Measurements from ENCODE around the gene TRAPPC10.

The TRAPPC10 gene

DNA sequence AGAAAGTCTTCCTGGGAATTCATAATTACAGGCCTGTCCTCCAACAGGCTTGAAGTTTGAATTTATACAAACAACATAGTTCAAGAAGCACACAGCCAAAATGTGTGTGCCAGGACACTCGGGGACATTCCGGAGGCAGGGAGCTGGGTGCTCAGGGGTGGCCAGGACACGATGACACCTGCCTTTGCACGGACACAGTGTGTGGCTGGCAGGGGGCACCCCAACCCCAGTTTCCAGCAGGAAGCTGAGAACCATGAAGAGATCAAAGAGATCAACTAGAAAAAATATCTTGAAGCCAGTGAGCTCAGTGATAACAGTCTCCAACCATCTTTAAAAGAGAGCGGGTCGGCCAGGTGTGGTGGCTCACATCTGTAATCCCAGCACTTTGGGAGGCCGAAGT lies 32.5 kb upstream of the TRAPPC10 start:
- H3K4me3 ChIP-seq (ENCODE audit: low read depth, low read length): no peak overlapping the region
- no peak for DNase-seq (ENCODE audit: low read depth)

- no peak overlapping the region for H3K4me3 ChIP-seq (ENCODE audit: low read depth, low read length)
- no peak for DNase-seq (ENCODE audit: low read depth)
Measured at GRCh38 chr21:43981151-43981870, 30.8 kb upstream of the TRAPPC10 start.

- DNase-seq (ENCODE audit: low read depth): no peak
- no peak overlapping the region for H3K4me3 ChIP-seq (ENCODE audit: low read depth, low read length)
Measured at GRCh38 chr21:43981871-43982210, 30.3 kb upstream of the TRAPPC10 start.

GRCh38 chr21:43982489-43983078 lies 29.5 kb upstream of the TRAPPC10 start:
- no peak overlapping the region for H3K4me3 ChIP-seq (ENCODE audit: low read depth, low read length)
- DNase-seq (ENCODE audit: low read depth): no peak

DNA sequence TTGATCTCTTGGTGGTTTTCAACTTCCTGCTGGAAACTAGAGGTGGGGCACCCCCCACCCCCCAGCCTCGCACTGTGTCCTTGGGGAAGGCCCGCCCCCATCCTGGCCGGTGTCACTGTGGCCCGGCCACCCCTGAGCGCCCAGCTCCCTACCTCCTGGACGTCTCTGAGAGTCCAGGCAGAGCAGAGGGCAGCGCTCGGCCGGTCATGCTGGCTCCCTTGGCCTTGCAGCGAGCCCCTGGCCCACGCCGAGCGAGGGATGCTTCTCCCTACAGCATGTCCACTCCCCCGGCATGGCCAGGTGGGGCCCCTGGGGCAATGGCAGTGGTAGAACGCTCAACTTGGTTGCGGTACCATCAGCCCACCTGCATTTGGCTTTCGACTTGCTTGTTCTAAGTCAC lies 28.7 kb upstream of the TRAPPC10 start:
- H3K4me3 ChIP-seq (ENCODE audit: low read depth, low read length): no peak overlapping the region
- no peak for DNase-seq (ENCODE audit: low read depth)

- no peak for DNase-seq (ENCODE audit: low read depth)
- H3K4me3 ChIP-seq (ENCODE audit: low read depth, low read length): no peak overlapping the region
Measured at GRCh38 chr21:43983860-43984420, 28.2 kb upstream of the TRAPPC10 start.

DNA sequence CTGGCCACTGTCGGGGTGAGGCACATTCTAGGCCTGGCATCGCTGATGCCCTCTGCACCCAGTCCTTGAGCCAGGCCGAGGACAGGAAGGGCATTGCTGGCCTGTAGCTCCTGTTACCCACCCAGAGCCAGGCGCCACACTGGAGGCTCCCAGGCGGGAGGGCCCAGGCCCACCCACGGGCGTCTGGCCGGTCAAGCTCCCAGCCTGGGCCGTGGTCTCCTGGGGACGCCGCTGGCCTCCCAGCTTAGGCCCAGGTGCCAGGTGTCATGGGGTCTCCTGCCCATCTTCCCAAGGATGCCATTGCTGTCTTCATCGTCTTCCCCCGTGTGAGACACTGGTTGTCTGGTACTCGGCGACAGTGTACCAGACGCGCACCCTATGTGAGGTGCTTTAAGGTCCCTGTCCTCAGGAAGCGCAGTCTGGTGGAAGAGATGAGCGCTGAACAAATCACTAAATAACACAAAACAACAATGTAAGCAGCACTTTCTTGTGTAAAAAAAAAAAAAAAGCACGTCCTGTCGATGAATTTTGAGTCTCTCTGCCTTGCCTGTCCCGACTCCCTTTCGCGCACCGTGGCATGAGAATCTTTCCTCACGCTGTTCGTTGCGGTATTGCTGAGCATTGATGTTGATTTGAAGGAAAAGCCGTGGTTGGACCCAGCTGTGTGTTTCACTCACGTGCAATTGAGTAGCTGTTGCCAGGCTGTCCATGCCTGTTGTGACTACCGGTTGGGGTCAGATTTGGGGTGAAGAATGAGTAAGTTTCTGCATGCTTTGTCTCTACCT lies 27.0 kb upstream of the TRAPPC10 start:
- no peak overlapping the region for H3K4me3 ChIP-seq (ENCODE audit: low read depth, low read length)
- no peak for DNase-seq (ENCODE audit: low read depth)

DNA sequence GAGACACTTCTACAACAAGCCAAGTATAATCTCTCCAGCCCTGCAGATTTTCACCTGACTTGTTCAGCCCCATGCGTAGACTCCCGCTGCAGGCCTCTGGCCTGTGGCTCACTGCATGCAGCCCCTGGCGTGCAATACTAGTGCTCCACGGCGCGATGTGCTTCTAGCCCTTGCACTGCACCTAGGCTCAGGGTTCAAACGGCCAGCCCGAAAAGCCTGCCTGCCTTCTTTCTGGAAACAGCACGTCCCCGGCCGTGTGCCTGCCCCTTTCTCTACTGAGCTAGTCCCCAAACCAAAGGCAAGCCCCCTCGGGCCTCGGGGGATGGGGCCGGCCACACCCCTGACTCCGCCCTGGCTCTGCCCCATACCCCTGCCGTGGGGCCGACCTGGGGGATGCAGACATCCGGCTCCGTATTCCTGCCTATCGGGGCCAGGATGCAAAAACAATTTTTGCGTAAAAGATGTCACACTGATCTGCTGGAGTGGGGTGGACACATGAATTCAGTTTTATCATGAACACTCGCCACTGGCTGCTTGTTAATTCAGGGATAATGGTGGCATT lies 26.3 kb upstream of the TRAPPC10 start:
- H3K4me3 ChIP-seq (ENCODE audit: low read depth, low read length): peak overlapping the region; percentile 7
- DNase-seq (ENCODE audit: low read depth): no peak

- no peak overlapping the region for H3K4me3 ChIP-seq (ENCODE audit: low read depth, low read length)
- DNase-seq (ENCODE audit: low read depth): no peak
Measured at GRCh38 chr21:43986544-43987451, 25.3 kb upstream of the TRAPPC10 start.

GRCh38 chr21:43987509-43987908 lies 24.6 kb upstream of the TRAPPC10 start:
- no peak overlapping the region for H3K4me3 ChIP-seq (ENCODE audit: low read depth, low read length)
- no peak for DNase-seq (ENCODE audit: low read depth)

DNA sequence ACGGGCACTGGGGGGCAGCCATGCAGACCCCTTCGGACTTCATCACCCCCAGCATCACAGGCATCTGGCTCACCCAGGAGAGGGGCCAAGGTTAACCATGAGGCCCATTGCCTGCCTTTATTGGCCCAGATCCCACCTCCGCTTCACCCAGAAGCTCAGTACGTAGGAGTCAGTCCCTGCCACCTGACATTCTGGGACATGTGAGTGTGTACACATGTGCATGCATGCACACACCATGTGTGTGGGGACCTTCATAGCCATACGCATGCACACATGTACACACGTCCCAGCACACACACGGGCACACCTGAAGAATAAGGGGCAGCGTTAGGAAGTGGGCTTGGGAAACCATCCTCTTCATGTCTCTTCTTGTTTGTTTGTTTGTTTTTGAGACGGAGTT lies 24.1 kb upstream of the TRAPPC10 start:
- H3K4me3 ChIP-seq (ENCODE audit: low read depth, low read length): no peak overlapping the region

DNA sequence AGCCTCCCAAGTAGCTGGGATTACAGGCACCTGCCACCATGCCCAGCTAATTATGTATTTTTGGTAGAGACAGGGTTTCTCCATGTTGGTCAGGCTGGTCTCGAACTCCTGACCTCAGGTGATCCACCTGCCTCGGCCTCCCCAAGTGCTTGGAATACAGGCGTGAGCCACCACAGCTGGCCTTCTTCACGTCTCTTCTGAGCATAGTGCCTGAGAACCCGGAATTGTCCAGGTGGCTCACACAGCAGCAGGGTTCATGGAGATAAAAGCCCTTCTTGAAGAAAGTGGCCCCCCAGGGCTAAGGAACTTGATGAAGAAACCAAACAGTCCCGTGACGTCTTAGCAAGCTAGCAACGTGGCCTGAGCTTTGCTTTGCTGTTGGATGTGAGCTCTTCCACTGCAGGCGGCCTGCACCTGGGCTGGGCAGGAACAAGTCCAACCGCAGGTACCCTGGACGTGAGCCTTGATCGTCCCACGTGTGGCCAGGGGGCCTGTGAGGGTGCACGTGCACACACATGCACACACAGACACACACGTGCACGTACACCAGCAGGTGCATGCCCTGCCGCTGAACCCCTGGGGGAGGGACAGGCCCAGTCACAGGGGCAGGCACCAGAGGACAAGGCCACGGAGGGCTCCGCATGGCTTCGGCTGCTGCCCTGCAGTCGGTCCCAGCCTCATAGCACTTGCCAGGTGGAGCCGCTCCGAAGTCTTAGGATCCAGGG lies 23.4 kb upstream of the TRAPPC10 start:
- no peak for DNase-seq (ENCODE audit: low read depth)
- no peak overlapping the region for H3K4me3 ChIP-seq (ENCODE audit: low read depth, low read length)

More for the DNA sequence above, 24.1 kb upstream of the TRAPPC10 start:
- no peak for DNase-seq (ENCODE audit: low read depth)

DNA sequence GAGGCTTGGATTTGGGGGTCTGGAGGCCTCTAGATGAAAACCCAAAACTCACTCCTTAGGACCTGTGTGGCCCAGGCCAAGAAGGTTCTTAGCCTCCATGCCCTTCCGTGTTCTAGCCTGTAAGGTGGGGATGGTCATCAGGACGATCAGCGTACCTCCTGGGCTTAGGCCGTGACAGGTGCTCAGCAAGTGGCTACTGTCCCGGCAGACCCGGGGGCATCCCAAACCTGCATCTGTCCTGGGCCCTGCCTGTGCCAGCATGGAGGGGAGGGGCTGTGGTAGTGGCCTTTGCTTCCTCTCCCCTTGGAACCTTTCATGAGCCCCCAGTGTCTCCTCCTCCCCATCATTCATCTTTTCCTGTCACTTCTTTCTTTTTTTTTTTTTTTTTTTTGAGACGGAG lies 22.7 kb upstream of the TRAPPC10 start:
- no peak for DNase-seq (ENCODE audit: low read depth)
- no peak overlapping the region for H3K4me3 ChIP-seq (ENCODE audit: low read depth, low read length)

- H3K4me3 ChIP-seq (ENCODE audit: low read depth, low read length): no peak overlapping the region
- DNase-seq (ENCODE audit: low read depth): no peak
Measured at GRCh38 chr21:43991447-43991991, 20.6 kb upstream of the TRAPPC10 start.

GRCh38 chr21:43992121-43992520 lies 20.0 kb upstream of the TRAPPC10 start:
- no peak overlapping the region for H3K4me3 ChIP-seq (ENCODE audit: low read depth, low read length)

DNA sequence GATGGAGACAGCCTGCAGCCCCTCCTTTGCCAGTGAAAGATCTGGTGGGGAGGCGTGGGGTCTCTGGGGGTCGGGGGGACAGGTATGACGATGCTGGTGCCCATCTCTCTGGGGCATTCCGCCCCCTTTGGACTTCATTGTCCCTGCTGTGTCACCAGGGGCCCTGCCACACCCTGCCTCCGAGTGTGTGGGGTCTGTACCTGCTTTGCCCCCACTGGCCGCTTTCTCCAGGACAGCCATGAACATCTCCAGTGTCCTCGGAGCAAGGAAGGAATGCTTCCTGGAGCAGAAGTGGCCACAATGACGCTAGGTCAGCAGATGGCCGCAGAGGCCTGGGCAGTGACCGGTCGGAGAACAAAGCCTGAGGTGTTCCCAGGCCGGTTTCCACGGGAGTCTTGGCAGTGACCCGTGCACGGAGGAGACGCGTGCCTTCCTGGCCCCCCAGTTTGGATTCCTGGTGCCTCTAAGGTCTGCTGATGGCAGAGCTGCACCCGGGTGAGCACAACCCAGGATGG lies 18.6 kb upstream of the TRAPPC10 start:
- DNase-seq (ENCODE audit: low read depth): no peak
- H3K4me3 ChIP-seq (ENCODE audit: low read depth, low read length): no peak overlapping the region

More at GRCh38 chr21:43992121-43992520, 20.0 kb upstream of the TRAPPC10 start:
- DNase-seq (ENCODE audit: low read depth): no peak

DNA sequence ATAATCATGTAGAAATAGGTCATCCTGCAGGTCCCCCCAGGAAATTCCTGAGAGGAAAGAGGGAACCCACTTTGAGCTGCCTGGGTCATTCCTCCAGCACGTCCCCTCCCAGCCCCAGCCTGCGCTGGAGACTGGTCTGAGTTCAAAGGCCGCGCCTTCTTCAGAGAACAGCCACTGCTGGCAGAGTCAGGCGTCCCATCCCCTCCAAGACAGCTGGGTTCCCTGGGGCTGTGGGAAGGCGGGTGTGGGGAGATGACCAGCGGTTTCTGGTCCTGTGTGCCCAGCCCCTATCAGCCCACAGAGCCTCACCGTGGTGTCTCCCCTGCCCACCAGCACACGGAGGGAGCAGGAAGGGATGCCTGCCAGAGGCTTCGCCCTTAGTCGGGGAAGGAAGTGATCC lies 18.0 kb upstream of the TRAPPC10 start:
- no peak for DNase-seq (ENCODE audit: low read depth)

GRCh38 chr21:43994646-43995045 lies 17.5 kb upstream of the TRAPPC10 start:
- DNase-seq (ENCODE audit: low read depth): no peak
- H3K4me3 ChIP-seq (ENCODE audit: low read depth, low read length): no peak overlapping the region

More for the DNA sequence above, 18.0 kb upstream of the TRAPPC10 start:
- no peak overlapping the region for H3K4me3 ChIP-seq (ENCODE audit: low read depth, low read length)
